GM21367 (cell line): Measurements from ENCODE around the gene SLC7A6.

ENCODE experiments used
- ATAC-seq: cut with Tn5 transposase; IDR thresholded peaks from one replicate; pipeline ENCODE4 v1.9.1; 2021; ENCODE audit not compliant: unreplicated experiment

Gene SLC7A6

DNA sequence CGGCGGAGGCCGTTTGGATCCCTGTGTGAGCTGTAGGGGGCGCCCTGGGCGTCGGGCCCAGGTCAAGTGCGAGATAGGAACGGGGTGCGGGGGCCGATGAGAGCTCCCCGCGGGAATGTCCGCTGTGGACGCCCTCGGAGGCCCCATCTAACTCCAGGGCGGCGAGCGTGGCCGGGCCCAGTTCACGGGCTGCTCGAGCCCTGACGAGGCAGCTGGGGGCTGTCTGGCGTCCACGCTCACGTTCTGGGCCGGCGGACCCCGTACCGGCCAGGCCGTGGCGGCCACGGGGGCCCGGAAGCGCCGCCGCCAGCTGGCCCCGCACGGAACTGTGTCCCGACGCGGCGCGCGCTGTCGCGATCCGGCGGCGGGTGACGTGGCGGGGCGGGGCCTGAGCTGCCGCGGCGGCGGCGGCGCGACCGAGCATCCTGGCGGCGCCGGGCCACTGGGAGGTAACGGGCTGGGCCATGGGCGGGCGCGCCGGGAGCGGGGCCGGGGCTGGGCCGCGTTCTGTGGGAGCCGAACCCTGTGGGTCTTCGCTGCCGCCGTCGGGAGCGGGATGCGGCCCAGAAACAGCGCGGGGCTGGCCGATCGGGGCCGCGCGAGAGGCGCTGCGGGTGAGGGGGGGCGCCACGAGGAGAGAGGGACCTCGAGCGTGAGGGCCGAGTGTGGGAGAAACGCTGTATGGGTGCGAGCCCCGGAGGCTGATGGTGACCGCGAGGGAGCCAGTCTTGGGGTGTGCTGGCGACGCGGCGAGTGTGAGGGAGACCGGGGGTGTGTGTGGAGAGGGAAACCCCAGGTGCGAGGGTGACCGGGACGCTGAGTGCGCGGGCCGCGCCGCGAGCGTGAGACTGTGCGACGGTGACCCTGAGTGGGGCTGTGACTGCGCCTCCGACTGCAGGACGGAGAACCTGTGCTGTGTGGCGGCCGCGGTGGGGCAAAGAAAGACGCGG, at the start of gene SLC7A6:
Gene SLC7A6, plus strand, starts transcription at position 399 of the 950 bp plus-strand sequence. CDS start 10,201 bp downstream, outside the sequence.
- ATAC-seq, result peak; percentile 44

DNA sequence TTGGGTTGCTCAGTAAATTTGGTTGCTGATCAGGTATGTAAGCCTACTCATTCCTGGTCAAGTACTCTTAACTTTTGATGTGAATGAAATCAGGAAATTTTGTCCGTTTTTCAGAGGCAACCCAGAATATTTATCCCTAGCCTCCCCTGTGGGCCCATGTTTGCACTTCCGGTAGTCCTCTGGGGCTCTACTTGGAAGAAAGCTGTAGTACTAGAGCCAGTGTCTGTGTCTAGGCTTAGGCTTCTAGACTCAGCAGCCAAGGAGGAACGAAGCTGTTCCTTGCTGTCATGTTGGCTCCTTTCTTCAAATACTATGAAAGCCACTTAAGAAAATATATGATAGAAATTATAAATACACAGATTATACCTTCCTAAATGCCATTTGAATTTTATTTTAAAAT, 49.6 kb upstream of the SLC7A6 start:
- ATAC-seq, result no peak

DNA sequence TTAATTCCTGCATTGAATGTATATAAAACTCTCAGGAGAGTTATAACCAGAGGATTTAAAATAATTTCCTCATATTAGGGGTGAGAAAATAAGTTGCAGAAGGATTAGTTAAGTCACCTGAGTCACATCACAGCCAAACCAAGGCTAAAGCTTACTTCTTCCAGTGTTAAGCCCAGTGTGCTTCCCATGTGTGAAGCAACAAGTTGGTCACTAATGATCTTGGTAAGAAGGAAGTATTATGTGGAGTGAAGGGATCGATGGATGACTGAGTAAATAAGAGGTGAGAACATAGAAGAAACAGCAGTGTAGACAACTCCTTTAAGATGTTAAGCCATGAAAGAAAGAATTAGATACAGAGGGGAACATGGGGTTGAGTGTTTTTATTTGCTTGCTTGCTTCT, 49.0 kb upstream of the SLC7A6 start:
- ATAC-seq, result no peak

DNA sequence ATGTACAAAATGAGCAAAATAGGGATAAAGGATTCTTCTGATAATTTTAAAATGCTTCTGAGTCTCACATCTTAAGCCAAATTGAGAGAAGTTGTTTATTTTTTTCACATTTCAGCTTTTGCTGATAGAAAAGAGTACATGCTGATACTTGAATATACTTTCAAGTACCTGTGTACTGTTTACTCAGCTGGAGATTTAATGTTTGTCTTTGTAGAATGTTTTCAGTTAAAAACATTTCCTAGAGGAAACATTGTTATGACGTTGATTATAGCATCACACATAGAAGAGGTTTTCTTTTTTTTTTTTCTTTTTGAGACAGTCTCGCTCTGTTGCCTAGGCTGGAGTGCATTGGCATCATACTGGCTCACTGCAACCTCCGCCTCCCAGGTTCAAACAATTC, 48.1 kb upstream of the SLC7A6 start:
- no peak for ATAC-seq

DNA sequence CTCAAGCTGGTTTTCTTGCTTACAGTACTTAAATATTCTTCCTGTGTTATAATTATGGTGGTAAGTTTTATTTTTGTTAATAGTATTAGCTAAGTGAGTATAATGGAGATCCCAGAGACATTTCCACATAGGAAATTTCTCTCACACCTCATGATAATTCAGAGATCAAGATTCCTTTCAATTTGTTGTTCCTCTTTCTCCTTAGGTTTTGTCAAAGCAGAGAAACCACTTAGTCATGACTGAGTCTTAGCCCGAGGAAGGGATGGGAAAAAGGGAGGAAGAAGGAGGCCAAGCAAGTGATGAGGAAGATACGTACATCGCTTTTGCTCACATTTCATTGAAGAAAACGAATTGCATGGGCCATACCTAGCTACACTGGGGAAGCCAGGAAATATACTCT, 46.8 kb upstream of the SLC7A6 start:
- no peak for ATAC-seq

DNA sequence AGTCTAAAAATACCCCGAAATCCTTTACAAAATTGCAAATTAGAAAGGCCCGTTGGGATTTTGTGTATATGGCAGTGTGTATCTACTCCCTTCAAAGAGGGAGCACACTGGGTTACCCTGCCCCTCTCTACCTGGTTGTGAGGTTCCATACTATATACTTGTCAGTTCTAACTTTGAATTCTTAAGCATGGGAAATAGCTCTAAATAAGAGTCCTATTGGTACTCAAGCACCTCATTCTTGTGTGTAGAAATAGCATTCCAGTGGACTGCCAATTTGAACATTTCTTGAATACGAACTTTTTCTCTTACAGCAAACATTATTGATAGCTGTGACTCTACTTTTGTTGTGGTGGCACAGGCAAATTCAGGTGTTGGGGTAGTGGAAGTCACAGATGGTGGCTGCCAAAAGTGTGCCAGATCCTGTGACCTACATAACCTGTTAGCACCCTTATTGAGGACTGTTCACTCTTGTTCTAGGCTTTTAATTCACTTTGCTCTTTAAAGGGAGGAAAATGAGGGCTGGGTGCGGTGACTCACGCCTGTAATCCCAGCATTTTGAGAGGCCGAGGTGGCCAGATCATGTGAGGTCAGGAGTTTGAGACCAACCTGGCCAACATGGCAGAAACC, 44.5 kb upstream of the SLC7A6 start:
- ATAC-seq, result no peak

DNA sequence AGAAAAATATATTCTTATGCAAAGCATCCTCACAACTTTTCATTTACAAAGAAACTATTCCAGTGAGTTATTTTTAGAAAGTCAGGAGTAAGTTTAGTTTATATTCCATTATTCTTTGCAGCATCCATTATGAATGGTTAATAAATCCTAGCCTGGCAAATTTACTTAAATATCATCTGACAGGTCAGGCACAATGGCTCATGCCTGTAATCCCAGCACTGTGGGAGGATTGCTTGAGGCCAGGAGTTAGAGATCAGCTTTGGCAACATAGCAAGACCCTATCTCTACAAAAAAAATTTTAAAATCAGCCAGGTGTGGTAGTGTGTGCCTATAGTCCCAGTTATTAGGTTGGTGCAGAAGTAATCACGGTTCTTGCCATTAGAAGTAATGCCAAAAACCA, 41.3 kb upstream of the SLC7A6 start:
- no peak for ATAC-seq

DNA sequence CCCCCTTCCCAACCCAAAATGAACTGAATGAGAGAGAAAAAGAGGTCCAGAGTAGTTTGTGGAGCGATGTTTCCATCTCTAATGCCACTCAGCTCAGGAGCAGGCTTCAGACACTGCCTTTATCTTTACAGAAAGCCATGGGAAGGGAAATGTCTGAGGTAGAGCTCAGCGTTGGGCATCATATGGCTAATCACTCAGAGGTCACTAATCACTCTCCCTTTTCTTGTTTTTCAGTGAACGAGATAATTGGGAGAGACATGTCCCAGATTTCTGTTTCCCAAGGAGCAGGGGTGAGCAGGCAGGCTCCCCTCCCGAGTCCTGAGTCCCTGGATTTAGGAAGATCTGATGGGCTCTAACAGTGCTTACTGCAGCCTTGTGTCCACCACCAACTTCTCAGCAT, 38.2 kb upstream of the SLC7A6 start:
- no peak for ATAC-seq

DNA sequence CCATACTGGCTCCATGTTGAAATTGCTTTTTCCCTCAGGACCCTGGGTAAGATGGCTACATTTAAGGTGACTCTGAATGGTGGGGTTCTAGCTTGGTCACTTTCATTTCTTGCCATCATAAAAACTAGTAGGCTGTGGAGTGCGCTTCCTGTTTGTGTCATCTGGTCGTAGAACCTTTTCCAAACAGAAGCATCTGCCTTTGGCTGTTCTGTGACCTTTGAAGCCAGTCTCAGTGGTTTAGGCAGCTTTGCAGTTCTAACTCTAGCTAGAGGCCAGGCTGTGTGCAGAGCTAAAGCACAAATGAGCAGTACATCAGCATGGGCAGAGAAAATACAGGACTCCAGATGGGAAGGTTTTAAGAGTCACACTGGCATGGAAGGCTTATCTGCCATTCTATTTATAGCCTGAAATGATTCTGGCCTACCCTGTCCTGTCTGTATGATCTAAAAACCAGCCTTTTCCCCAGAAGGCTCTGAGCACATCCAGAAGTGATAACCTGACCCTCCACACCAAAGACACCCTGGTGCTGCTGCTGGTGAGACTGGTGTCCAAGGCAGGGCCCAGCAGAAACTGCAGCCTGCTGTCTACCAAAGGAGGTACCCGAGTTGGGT, 37.0 kb upstream of the SLC7A6 start:
- no peak for ATAC-seq

DNA sequence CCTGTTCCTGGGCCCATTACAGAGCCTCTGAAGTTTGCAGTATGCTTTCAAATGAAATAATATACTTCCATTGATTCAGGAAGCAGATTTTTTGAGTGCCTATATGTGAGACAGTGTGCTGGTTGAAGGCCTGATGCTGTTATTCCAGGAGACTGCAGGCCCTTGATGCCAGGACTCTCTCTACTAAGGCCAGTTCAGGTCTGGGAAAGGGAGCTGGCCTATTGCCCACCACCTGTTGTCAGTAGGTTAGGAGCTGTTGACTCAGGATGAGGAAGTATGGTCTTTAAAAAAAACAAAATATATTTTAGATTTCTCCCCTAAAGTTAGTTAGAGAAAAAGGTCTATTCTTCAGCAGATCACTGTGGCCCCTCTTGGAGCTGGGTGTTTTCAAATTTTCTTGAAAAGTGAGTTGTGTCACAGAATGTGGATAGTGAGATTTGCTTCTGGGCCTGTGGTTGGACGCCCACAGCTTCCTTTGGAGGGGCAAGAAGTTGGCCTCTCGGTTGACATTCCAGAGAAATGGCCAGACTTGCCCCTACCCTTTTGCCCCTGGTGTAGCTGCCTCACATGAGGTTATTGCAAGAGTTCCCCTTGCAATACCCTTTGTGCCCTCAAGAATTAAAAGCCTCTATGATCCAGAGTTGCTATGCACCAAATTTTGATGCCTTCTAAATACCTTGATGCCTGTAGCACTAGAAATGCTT, 36.3 kb upstream of the SLC7A6 start:
- no peak for ATAC-seq

DNA sequence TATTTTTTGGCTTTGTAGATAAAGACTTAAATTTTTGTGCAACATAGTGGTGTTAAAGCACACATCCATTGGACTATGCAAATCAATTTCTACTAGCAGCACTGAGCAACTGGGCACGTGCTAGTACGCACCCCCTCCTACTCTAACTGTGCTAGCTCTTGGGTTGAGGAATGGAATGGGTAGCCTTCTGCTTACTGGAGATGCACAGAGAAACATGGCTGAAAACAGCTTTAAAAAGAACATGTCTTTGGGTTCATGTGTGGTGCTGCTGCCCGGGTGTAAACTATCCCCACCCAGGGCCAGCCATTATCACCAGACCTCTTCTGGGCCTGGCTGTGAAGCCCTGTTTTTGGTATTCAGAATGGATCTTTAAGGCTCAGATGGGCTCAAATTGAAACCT, 35.7 kb upstream of the SLC7A6 start:
- no peak for ATAC-seq

DNA sequence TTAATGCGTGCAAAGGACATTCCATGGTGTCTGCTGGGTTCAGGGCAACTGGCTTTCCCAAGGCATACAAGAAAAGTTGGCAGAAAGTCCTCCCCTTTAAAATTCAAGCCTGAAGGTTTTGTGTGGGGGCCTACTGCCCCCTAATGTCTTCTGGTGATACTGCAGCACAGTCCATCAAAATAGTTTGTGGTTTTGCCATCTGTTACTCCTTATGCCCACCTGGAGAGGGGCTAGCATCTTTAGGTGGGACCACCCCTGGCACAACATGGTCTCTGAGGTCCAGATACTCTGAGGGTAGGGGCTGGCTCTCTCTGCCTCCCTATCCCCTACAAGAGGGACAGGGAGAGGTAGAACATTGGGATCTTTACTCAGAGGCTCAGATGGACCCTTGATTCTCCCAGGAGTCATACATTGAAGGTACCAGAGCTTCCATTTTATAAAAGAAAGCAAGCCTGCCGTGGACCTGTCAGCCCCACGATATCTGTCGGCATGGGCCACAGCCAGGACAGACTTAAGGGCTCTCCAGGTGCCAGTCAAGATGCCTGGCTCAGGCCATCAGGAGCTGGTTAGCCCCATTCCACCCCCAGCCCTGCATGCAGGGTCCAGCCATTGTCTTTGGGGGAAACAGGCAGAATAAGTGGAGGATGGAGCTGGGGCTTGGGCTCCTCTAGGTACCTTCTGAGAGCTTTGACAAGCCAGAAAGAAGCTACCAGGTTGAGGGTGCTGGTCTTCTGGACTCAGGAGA, 34.7 kb upstream of the SLC7A6 start:
- no peak for ATAC-seq

DNA sequence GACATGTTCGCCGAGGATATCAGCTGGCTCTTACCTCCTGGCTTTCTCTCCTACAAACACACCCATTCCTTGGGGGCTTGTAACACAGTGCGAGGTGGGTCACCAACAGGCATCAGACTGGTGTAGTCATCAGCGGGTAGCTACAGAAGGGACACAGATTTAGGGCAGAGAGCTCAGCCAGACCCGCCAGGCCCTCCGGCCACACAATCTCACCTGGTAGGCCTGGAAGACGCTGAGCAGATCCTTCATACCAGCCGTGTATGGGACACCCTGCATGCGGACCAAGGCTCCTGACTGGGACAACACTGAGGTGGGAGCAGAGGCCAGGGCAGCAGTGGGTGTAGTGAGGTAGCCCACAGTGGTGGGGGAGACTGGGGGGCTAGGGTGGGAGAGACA, 34.2 kb upstream of the SLC7A6 start:
- ATAC-seq, result no peak

DNA sequence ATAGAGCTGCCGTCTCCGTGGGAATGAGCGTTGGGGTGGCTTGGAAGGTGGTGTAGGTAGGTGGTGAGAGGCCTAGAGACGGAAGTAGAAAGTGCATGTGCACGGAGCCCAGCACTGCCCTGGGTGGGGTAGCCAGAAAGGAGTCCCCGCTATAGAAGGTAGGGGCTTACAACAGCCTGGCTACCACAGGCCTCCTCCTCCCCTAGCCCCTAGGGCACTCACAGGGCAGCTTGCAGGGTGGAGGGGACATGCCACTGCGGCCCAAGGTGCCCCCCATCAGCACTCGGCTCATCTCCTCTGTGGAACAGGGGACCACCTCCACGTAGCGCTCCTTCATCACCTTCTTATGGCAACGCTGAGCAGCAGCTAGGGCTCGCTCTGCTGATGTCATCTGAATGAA, 33.4 kb upstream of the SLC7A6 start:
- ATAC-seq, result no peak

DNA sequence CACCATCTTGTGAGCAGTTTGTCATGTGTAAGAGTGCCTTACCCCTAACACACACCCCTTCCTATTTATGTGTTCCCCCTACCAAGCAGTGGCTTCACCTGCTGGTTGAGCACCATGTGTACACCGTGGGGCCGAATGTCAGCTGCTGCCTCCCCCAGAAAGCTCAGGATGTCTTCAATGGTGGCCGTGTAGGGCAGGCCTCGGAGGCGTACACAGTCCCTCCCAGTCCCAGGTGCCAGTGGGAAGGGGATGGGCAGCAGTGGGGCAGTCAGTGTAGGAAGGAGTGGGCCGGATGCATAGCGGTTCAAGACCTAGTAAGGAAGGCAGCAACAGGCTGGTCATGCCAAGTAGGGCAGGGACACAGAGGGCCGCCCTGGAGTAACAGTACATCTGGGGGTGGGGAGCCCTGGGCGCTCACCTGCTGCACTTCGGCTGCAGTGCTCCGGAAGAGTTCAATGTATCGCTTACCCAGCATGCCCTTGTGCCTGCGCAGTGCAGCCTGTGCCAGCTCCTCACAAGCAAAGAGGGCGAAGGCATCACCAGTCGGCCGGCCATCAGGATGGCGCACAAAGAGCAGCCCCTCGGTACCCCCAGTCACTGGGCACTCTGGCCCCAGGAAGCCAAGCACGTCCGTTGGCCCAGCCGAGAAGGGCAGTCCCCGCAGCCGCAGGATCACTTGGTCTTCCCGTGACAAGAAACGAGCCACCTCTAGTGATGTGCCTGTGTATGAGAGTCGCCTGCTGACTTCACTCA, 32.8 kb upstream of the SLC7A6 start:
- no peak for ATAC-seq

DNA sequence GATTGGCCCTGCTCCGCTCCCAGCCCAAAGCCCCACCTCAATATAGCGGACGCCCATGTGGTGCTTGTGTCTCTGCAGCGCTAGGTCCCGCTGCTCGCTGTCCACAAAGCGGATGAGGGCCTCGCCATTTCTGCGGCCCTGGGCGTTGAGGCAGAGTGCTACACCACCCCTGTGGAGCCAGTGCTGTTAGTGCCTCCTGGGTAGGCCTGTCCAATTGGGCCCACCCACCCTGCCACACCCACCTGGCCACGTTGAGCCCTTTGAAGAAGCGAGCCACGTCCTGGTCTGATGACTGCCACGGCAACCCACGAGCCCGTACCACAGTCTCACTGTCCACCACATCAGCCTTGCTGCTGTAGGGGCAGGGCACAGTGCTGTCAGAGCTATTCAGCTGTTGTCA, 32.0 kb upstream of the SLC7A6 start:
- ATAC-seq, result no peak

DNA sequence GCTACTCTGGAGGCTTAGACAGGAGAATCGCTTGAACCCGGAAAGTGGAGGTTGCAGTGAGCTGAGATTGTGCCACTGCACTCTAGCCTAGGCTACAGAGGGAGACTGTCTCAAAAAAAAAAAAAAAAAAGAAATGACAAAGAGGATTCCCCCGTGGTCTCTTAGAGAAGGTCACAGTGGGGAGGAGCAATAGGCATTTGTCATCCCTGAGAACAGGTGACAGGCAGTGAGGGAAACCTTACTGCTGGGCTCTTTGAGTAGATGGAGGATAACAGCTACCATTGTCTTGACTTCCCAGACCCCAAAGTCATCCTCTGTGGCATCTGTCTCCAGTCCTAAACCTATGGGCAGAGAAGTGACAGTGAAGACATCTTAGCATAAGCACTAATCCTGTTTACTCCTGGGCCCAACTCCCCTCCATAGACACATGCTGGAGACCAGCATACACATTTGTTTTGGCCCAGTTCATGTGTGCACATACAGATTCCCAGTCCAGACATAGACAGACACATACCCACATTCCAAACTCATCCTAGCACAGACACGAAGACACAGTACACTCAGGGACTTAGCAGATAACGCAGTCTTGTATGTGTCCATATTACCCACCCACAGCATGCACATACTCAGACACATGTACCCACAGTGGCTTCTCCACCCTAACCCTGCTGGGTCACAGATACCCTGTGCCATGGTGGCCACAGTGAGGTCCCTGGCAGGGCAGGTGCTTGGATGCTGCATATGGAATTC, 31.1 kb upstream of the SLC7A6 start:
- no peak for ATAC-seq

DNA sequence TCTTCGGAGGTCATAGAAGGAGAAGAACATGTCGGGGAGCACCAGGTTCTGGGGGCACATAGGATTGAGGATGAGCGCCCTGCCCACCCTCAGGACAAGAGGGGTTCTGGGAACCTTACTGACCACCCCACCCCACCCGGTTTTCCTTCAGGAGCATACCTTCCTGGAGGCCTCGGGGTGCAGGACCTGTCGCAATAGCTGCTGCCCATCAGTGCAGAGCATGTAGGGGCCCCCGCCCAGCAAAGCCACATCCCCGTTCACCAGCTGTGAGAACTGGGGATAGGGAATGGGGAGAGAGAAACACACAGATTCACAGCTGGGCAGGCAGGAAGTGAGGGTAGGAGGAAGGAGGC, 30.5 kb upstream of the SLC7A6 start:
- ATAC-seq, result no peak
